Spleen (tissue), 11 donors: ENCODE data around the gene DRGX. TPM values are rescaled to one million over a fixed set of nuclear protein-coding genes. Genes with fewer than 3 reads are reported as not detected.

Experiments used
- DNase-seq: peaks from one replicate; pipeline ENCODE4 v3.0.0-alpha.2; 2020
- H3K27ac ChIP-seq, 8 donors: fragments of 200-600 bp; sonication (generic) in 7 of 8; 1 replicate in 4 of 8; 2 replicates in 4 of 8; pipeline versions ENCODE4 v1.5.0 to v1.8.0; 2016 to 2021; ENCODE audit warnings: inconsistent platforms in 4 of 8, mild to moderate bottlenecking in 4 of 8, moderate library complexity in 1 of 8
- H3K27me3 ChIP-seq, 7 donors: fragments of 200-600 bp; sonication (generic) in 6 of 7; replicated peaks in 1 of 7; 1 replicate in 4 of 7; 2 replicates in 3 of 7; pipeline versions ENCODE4 v1.5.0 to v1.8.0; 2016 to 2021; ENCODE audit warnings: inconsistent platforms in 3 of 7, mild to moderate bottlenecking in 1 of 7
- H3K36me3 ChIP-seq, 6 donors: fragments of 200-600 bp; sonication (generic) in 5 of 6; 1 replicate in 4 of 6; 2 replicates in 2 of 6; pipeline versions ENCODE4 v1.5.0 to v1.8.0; 2016 to 2021; ENCODE audit warnings: inconsistent platforms in 2 of 6
- H3K4me1 ChIP-seq, 6 donors: fragments of 200-600 bp; sonication (generic) in 5 of 6; 1 replicate in 3 of 6; 2 replicates in 3 of 6; pipeline versions ENCODE4 v1.5.0 to v1.8.0; 2016 to 2021; ENCODE audit warnings: inconsistent platforms in 3 of 6
- H3K4me3 ChIP-seq, 8 donors: fragments of 200-600 bp; sonication (generic) in 7 of 8; 1 replicate in 4 of 8; 2 replicates in 4 of 8; pipeline versions ENCODE4 v1.5.0 to v1.8.0; 2016 to 2021; ENCODE audit warnings: inconsistent platforms in 4 of 8, mild to moderate bottlenecking in 4 of 8, moderate library complexity in 2 of 8
- H3K9me3 ChIP-seq, 8 donors: fragments of 200-600 bp; sonication (generic) in 7 of 8; 1 replicate in 4 of 8; 2 replicates in 4 of 8; pipeline versions ENCODE4 v1.5.0 to v1.8.0; 2016 to 2021; ENCODE audit warnings: inconsistent platforms in 4 of 8
- POLR2A ChIP-seq, 3 donors: fragments of 450-650 bp; IDR thresholded peaks; one replicate each; pipeline ENCODE4 v1.5.1; 2017; ENCODE audit warnings: antibody characterized with exemption in 3 of 3, mild to moderate bottlenecking in 1 of 3
- POLR2AphosphoS5 ChIP-seq, 3 donors: sonication (generic); formaldehyde crosslinking; IDR thresholded peaks; one replicate each; pipeline ENCODE4 v1.5.1; 2017; ENCODE audit warnings: antibody characterized with exemption in 3 of 3
- WGBS, 5 donors: extraction: QIAGEN DNeasy Blood & Tissue Kit in 3 of 5; methylation state at CpG; one replicate each; pipeline versions ENCODE4 v1.1.5 to v1.1.7; 2013 to 2018; 5-methylcytosine and 5-hydroxymethylcytosine counted together
- intact Hi-C: fragments of 100-400 bp; cut with DNase I; formaldehyde crosslinking; loops from one replicate; pipeline ENCODE4 v1.15.0; 2023; ENCODE audit warnings: low total_unique reads
- polyA plus RNA-seq, 3 donors: library from polyadenylated mRNA; stranded (reverse); fragments of 200-250 nt; gene quantifications; one replicate each; pipeline ENCODE4 v1.2.1, GENCODE V29; 2013
- total RNA-seq, 7 donors: library from RNA; depleted of rRNA in 3 of 7; stranded (reverse); fragments of >200 nt in 3 of 7; fragmentation: NEBNext Ultra II Directional in 4 of 7; extraction: Animal tissue kit (Norgen Biotek cat#: 25700) in 4 of 7; gene quantifications; one replicate each; pipeline versions ENCODE4 v1.1.0 to v1.2.1, GENCODE V29; 2016 to 2021
- TF ChIP-seq, protein P1 (sequence below), 11 experiments: fragments of 200-600 bp in 7 of 11; fragments of 450-650 bp in 4 of 11; sonication (generic) in 4 of 11; IDR thresholded peaks in 8 of 11; conservative IDR thresholded peaks in 3 of 11; 1 replicate in 7 of 11; 2 replicates in 4 of 11; pipeline versions ENCODE4 v1.4.0 to v1.8.0; 2016 to 2021; ENCODE audit warnings: antibody characterized with exemption in 11 of 11, inconsistent platforms in 4 of 11, mild to moderate bottlenecking in 1 of 11
- donor health status: healthy with polysubstance abuse.
- donor health status: DM: no; HTN: no; CAD: no; lungs with moderate emphysema.
- donor health status: DM: no; HTN: no; CAD: no.
- donor health status: Bipolar disorder and iron deficiency.
- donor health status: healthy.
- donor health status: DM: no; HTN: no; CAD: no.
- donor health status: DM: yes; HTN: yes; CAD: no.

Gene DRGX
- total and polyA plus RNA-seq, 10 donors, result 0.03 to 0.11 TPM; not detected in 8

DNA sequence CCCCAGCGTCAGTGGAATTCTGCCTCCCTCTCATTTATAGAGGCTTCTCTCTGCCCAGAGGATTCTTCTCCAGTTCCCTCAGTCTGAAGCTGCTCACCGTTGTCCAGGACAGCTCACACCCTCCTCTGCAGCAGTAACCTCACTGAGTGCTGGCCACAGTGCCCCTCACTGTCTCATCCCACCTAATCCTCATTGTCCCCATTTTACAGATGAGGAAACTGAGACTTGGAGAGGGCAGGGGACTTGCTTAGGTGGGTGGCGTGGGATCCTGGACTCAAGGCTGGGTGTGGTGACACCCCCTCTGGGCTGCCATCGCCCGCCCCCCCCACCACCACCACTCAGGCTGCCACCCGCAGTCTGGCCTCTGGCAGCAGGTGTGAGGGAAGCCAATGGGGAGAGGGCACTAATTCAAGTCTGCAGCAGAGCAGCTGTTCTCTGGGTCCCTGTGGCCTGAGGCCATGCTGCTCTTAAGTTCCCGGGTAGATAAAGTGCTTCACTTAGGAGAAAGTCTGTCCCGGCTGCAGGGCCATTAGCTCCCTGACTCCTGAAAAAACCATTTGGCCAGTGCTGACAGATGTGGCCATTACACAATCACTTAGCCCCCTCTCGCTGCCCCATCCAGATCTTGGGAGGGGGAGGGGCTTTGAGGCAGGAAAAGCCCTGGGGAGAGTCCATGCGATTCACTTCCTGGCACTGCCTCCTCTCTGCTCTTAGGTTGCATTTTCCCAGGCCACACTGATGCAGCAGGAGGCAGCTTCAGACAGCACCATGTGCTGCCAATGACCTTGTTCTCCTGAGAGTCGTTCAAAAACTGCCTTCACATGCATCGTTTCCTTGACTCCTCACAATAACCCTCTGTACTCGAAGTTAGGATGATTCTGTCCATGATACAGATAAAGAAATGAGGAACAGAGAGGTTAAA lies 36.3 kb downstream of the DRGX start:
- no peaks in the 10 kb centered on the region for H3K36me3 ChIP-seq
- TF ChIP-seq POLR2A (IDR thresholded peaks at IDR 0.05) (no peak), POLR2AphosphoS5 (IDR thresholded peaks at IDR 0.05) (no peak)
- TF ChIP-seq, protein P1, sequence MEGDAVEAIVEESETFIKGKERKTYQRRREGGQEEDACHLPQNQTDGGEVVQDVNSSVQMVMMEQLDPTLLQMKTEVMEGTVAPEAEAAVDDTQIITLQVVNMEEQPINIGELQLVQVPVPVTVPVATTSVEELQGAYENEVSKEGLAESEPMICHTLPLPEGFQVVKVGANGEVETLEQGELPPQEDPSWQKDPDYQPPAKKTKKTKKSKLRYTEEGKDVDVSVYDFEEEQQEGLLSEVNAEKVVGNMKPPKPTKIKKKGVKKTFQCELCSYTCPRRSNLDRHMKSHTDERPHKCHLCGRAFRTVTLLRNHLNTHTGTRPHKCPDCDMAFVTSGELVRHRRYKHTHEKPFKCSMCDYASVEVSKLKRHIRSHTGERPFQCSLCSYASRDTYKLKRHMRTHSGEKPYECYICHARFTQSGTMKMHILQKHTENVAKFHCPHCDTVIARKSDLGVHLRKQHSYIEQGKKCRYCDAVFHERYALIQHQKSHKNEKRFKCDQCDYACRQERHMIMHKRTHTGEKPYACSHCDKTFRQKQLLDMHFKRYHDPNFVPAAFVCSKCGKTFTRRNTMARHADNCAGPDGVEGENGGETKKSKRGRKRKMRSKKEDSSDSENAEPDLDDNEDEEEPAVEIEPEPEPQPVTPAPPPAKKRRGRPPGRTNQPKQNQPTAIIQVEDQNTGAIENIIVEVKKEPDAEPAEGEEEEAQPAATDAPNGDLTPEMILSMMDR (IDR thresholded peaks at IDR 0.05 in 8 of 11, conservative IDR thresholded peaks at IDR 0.05 in 3 of 11), result no peak
- H3K9me3 ChIP-seq, result peaks cover 0 to 12% (median 4%) of the 10 kb centered on the region in 8 donors
- peaks cover 0 to 32% (median 0%) of the 10 kb centered on the region in 7 donors for H3K27me3 ChIP-seq
- H3K4me1 ChIP-seq, result peaks cover 0 to 14% (median 5%) of the 10 kb centered on the region in 6 donors
- DNase-seq, result no peak
- WGBS, 5 donors, result 44 to 61% (median 51%) methylated on average over 8 to 12 of the region's 13 CpGs
- intact Hi-C loops, result no loop called here
- H3K27ac ChIP-seq, result peak overlapping the region in 1 of 8 donors; percentile 7
- H3K4me3 ChIP-seq, result no peak overlapping the region

DNA sequence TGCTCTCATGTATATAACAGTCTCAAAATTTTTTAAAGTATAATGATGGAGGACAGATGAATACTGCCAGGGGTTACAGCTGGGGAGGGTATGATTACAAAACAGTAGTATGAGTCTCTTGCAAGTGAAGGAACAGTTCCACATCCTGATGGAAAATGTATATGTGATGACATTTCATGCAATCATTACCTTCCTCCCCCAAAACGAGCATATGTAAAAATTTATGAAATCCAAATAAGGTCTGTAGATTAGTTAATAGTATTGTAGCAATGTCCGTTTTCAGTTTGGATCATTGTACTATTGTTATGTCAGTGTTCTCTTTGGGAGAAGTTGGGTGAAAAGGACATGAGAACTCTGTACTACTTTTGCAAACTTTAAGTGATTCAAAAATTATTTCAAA lies 38.0 kb downstream of the DRGX start:
- 47 to 78% (median 60%) methylated on average over 2 of the region's 2 CpGs for WGBS, 5 donors
- intact Hi-C loops, result no loop called here
- no peaks in the 10 kb centered on the region for H3K36me3 ChIP-seq
- peaks cover 0 to 14% (median 5%) of the 10 kb centered on the region in 6 donors for H3K4me1 ChIP-seq
- H3K27me3 ChIP-seq, result peaks cover 0 to 22% (median 0%) of the 10 kb centered on the region in 7 donors
- peaks cover 0 to 12% (median 4%) of the 10 kb centered on the region in 8 donors for H3K9me3 ChIP-seq
- TF ChIP-seq POLR2A (IDR thresholded peaks at IDR 0.05) (no peak), POLR2AphosphoS5 (IDR thresholded peaks at IDR 0.05) (no peak)
- TF ChIP-seq, protein P1 (IDR thresholded peaks at IDR 0.05 in 8 of 11, conservative IDR thresholded peaks at IDR 0.05 in 3 of 11), result no peak
- no peak overlapping the region for H3K27ac ChIP-seq
- DNase-seq, result no peak
- H3K4me3 ChIP-seq, result no peak overlapping the region

DNA sequence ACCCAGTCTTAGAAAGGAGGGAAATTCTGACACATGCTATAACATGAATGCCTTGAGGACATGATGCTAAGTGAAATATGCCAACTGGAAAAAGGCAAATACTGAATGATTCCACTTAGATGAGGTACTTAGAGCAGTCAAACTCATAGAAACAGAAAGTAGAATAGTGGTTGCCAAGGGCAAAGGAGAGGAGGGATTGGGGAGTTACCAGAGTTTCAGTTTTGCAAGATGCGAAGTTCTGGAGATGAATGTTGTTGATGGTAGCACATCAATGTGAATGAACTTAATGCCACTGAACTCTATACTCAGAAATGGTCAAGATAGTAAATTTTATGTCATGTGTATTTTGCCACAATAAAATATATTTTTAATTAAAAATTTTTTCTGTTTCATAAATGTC lies 38.9 kb downstream of the DRGX start:
- peaks cover 0 to 14% (median 5%) of the 10 kb centered on the region in 6 donors for H3K4me1 ChIP-seq
- no peak overlapping the region for H3K27ac ChIP-seq
- no peaks in the 10 kb centered on the region for H3K36me3 ChIP-seq
- WGBS, 5 donors, result 65 to 77% (median 74%) methylated on average over 1 of the region's 1 CpG
- no peak overlapping the region for H3K4me3 ChIP-seq
- H3K27me3 ChIP-seq, result peaks cover 0 to 22% (median 0%) of the 10 kb centered on the region in 7 donors
- intact Hi-C loops, result no loop called here
- peaks cover 0 to 12% (median 4%) of the 10 kb centered on the region in 8 donors for H3K9me3 ChIP-seq
- DNase-seq, result no peak
- TF ChIP-seq POLR2A (IDR thresholded peaks at IDR 0.05) (no peak), POLR2AphosphoS5 (IDR thresholded peaks at IDR 0.05) (no peak)
- TF ChIP-seq, protein P1 (IDR thresholded peaks at IDR 0.05 in 8 of 11, conservative IDR thresholded peaks at IDR 0.05 in 3 of 11), result no peak

DNA sequence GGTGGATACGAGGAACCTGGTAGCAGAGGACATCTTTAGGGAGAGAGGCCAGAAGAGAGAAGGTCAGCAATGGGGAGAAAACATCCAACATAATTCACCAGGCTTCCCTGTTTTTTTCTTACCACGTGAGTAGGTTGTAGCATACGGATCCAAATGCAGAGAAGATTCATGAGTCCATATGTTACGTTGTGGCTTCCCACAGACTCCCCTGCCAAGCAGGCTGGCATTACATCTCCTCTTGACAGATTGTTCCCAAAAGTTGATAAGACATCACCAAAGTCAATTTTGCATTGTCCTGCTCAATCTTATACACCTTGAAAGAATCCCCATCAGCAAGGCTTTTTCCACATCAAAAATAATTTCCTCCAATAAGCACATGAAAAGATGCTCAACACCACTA lies 39.7 kb downstream of the DRGX start:
- no peak for DNase-seq
- Histone ChIP-seq H3K27me3 (peaks cover 0 to 26% (median 0%) of the 10 kb centered on the region in 7 donors), H3K27ac (no peak overlapping the region), H3K4me3 (no peak overlapping the region), H3K9me3 (peaks cover 0 to 12% (median 4%) of the 10 kb centered on the region in 8 donors), H3K4me1 (peaks cover 0 to 14% (median 5%) of the 10 kb centered on the region in 6 donors), H3K36me3 (no peaks in the 10 kb centered on the region)
- intact Hi-C loops, result no loop called here
- 84 to 95% (median 89%) methylated on average over 4 of the region's 4 CpGs for WGBS, 5 donors
- TF ChIP-seq POLR2A (IDR thresholded peaks at IDR 0.05), result no peak
- TF ChIP-seq POLR2AphosphoS5 (IDR thresholded peaks at IDR 0.05), result no peak
- TF ChIP-seq, protein P1 (IDR thresholded peaks at IDR 0.05 in 8 of 11, conservative IDR thresholded peaks at IDR 0.05 in 3 of 11), result no peak
